Smooth muscle cell (in vitro differentiated cells): ENCODE measurements around the gene LPCAT4. TPM values are rescaled to one million over a fixed set of nuclear protein-coding genes. Genes with fewer than 3 reads are reported as not detected.

Experiments
- DNase-seq: peaks from one replicate; lab custom pipeline; 2025; ENCODE audit not compliant: unreplicated experiment; lab: John Stamatoyannopoulos, UW
- H2AFZ ChIP-seq: fragments of 200-600 bp; sonication (generic); 2 replicates; pipeline ENCODE4 v1.6.0; 2016; ENCODE audit warnings: antibody characterized with exemption, low read depth, mild to moderate bottlenecking
- H3F3A ChIP-seq: fragments of 200-600 bp; sonication (generic); 2 replicates; pipeline ENCODE4 v1.6.0; 2017; ENCODE audit warnings: antibody characterized with exemption, low read depth
- H3K27ac ChIP-seq: fragments of 200-600 bp; sonication (generic); 2 replicates; pipeline ENCODE4 v1.5.1; 2016; ENCODE audit warnings: low read depth, mild to moderate bottlenecking
- H3K27me3 ChIP-seq: fragments of 200-600 bp; sonication (generic); 2 replicates; pipeline ENCODE4 v1.6.1; 2016; ENCODE audit warnings: low read depth, mild to moderate bottlenecking
- H3K36me3 ChIP-seq: fragments of 200-600 bp; sonication (generic); 2 replicates; pipeline ENCODE4 v1.5.1; 2016; ENCODE audit warnings: low read depth
- H3K4me1 ChIP-seq: fragments of 200-600 bp; sonication (generic); 2 replicates; pipeline ENCODE4 v1.5.1; 2016; ENCODE audit warnings: low read depth
- H3K4me2 ChIP-seq: fragments of 200-600 bp; sonication (generic); 2 replicates; pipeline ENCODE4 v1.6.0; 2016; ENCODE audit warnings: mild to moderate bottlenecking
- H3K4me3 ChIP-seq: fragments of 200-600 bp; sonication (generic); 2 replicates; pipeline ENCODE4 v1.5.1; 2016; ENCODE audit warnings: mild to moderate bottlenecking
- H3K79me2 ChIP-seq: fragments of 200-600 bp; sonication (generic); 2 replicates; pipeline ENCODE4 v1.6.0; 2016; ENCODE audit warnings: low read depth, mild to moderate bottlenecking
- H3K9ac ChIP-seq: fragments of 200-600 bp; sonication (generic); 2 replicates; pipeline ENCODE4 v1.6.0; 2016; ENCODE audit warnings: low read depth
- H3K9me3 ChIP-seq: fragments of 200-600 bp; sonication (generic); replicated peaks from 2 replicates; pipeline ENCODE4 v1.5.1; 2016; ENCODE audit warnings: low read depth
- H4K20me1 ChIP-seq: fragments of 200-600 bp; sonication (generic); 2 replicates; pipeline ENCODE4 v1.6.0; 2016; ENCODE audit warnings: low read depth
- CTCF ChIP-seq: fragments of 200-600 bp; sonication (generic); IDR thresholded peaks from 2 replicates; pipeline ENCODE4 v1.5.1; 2017; ENCODE audit warnings: borderline replicate concordance, mild to moderate bottlenecking, antibody characterized with exemption; ENCODE audit not compliant: insufficient read depth, poor library complexity, severe bottlenecking
- WGBS: methylation state at CpG from one replicate; pipeline ENCODE4 v1.1.7; 2016; ENCODE audit warnings: low lambda C conversion rate; 5-methylcytosine and 5-hydroxymethylcytosine counted together
- polyA plus RNA-seq: library from polyadenylated mRNA; unstranded; fragments of >200 nt; fragmentation: Nextera tagmentation; extraction: Ambion mirVana; gene quantifications from 2 replicates; pipeline ENCODE4 v1.2.1, GENCODE V29; 2016
- total RNA-seq: library from RNA; depleted of rRNA; stranded (reverse); fragments of >200 nt; gene quantifications from 2 replicates; pipeline ENCODE4 v1.2.3, GENCODE V29; 2014

Gene LPCAT4
- total and polyA plus RNA-seq, 2 experiments from 2014 or later = 10.1 to 23.2 TPM

- no peak overlapping the region for H3K9ac ChIP-seq
- no peaks in the 10 kb centered on the region for H3K4me1 ChIP-seq
- TF ChIP-seq CTCF = no peak
- 91% methylated on average over 16 of the region's 16 CpGs for WGBS
- no peak overlapping the region for H3K27ac ChIP-seq
- no peaks in the 10 kb centered on the region for H4K20me1 ChIP-seq
- H3K9me3 ChIP-seq = no peaks in the 10 kb centered on the region
- peaks cover 13% of the 10 kb centered on the region for H3K79me2 ChIP-seq
- H3K4me3 ChIP-seq = peak overlapping the region; percentile 91
- DNase-seq = no peak
- H3K36me3 ChIP-seq = no peaks in the 10 kb centered on the region
- peaks cover 14% of the 10 kb centered on the region for H3F3A ChIP-seq
- H2AFZ ChIP-seq = no peak overlapping the region
- H3K27me3 ChIP-seq = no peaks in the 10 kb centered on the region
- H3K4me2 ChIP-seq = peak overlapping the region; percentile 84
Observed at GRCh38 chr15:34336231-34336990, 30.6 kb downstream of the LPCAT4 start.

GRCh38 chr15:34335176-34336032 is 31.6 kb downstream of the LPCAT4 start:
- H3K4me2 ChIP-seq = peak overlapping the region; percentile 19
- 96% methylated on average over 3 of the region's 3 CpGs for WGBS

GRCh38 chr15:34334672-34335071 is 32.3 kb downstream of the LPCAT4 start:
- no peaks in the 10 kb centered on the region for H3K27me3 ChIP-seq
- DNase-seq = no peak
- peaks cover 8% of the 10 kb centered on the region for H3F3A ChIP-seq
- no peak overlapping the region for H2AFZ ChIP-seq
- TF ChIP-seq CTCF = no peak
- H3K4me2 ChIP-seq = peak overlapping the region; percentile 3
- no peaks in the 10 kb centered on the region for H3K36me3 ChIP-seq
- H3K27ac ChIP-seq = peak overlapping the region; percentile 53
- H3K9me3 ChIP-seq = no peaks in the 10 kb centered on the region
- H3K4me1 ChIP-seq = no peaks in the 10 kb centered on the region
- H4K20me1 ChIP-seq = no peaks in the 10 kb centered on the region
- no peak overlapping the region for H3K4me3 ChIP-seq
- no peak overlapping the region for H3K9ac ChIP-seq
- WGBS = 76% methylated on average over 4 of the region's 4 CpGs
- peaks cover under 1% of the 10 kb centered on the region for H3K79me2 ChIP-seq

More at GRCh38 chr15:34335176-34336032, 31.6 kb downstream of the LPCAT4 start:
- Histone ChIP-seq H2AFZ (no peak overlapping the region), H3K27me3 (no peaks in the 10 kb centered on the region), H3K79me2 (peaks cover 3% of the 10 kb centered on the region), H4K20me1 (no peaks in the 10 kb centered on the region), H3K27ac (peak overlapping the region; percentile 53), H3K4me1 (no peaks in the 10 kb centered on the region), H3F3A (peaks cover 14% of the 10 kb centered on the region), H3K4me3 (no peak overlapping the region), H3K9me3 (no peaks in the 10 kb centered on the region), H3K36me3 (no peaks in the 10 kb centered on the region), H3K9ac (peak overlapping the region; percentile 24)
- no peak for TF ChIP-seq CTCF
- DNase-seq = no peak
